Smooth muscle cell (in vitro differentiated cells): ENCODE results near the gene EBF4. TPM values are rescaled to one million over a fixed set of nuclear protein-coding genes. Genes with fewer than 3 reads are reported as not detected.

Experiments
- DNase-seq: peaks from one replicate; lab custom pipeline; 2025; ENCODE audit not compliant: unreplicated experiment; lab: John Stamatoyannopoulos, UW
- H2AFZ ChIP-seq: fragments of 200-600 bp; sonication (generic); 2 replicates; pipeline ENCODE4 v1.6.0; 2016; ENCODE audit warnings: antibody characterized with exemption, low read depth, mild to moderate bottlenecking
- H3F3A ChIP-seq: fragments of 200-600 bp; sonication (generic); 2 replicates; pipeline ENCODE4 v1.6.0; 2017; ENCODE audit warnings: antibody characterized with exemption, low read depth
- H3K27ac ChIP-seq: fragments of 200-600 bp; sonication (generic); 2 replicates; pipeline ENCODE4 v1.5.1; 2016; ENCODE audit warnings: low read depth, mild to moderate bottlenecking
- H3K27me3 ChIP-seq: fragments of 200-600 bp; sonication (generic); 2 replicates; pipeline ENCODE4 v1.6.1; 2016; ENCODE audit warnings: low read depth, mild to moderate bottlenecking
- H3K36me3 ChIP-seq: fragments of 200-600 bp; sonication (generic); 2 replicates; pipeline ENCODE4 v1.5.1; 2016; ENCODE audit warnings: low read depth
- H3K4me1 ChIP-seq: fragments of 200-600 bp; sonication (generic); 2 replicates; pipeline ENCODE4 v1.5.1; 2016; ENCODE audit warnings: low read depth
- H3K4me2 ChIP-seq: fragments of 200-600 bp; sonication (generic); 2 replicates; pipeline ENCODE4 v1.6.0; 2016; ENCODE audit warnings: mild to moderate bottlenecking
- H3K4me3 ChIP-seq: fragments of 200-600 bp; sonication (generic); 2 replicates; pipeline ENCODE4 v1.5.1; 2016; ENCODE audit warnings: mild to moderate bottlenecking
- H3K79me2 ChIP-seq: fragments of 200-600 bp; sonication (generic); 2 replicates; pipeline ENCODE4 v1.6.0; 2016; ENCODE audit warnings: low read depth, mild to moderate bottlenecking
- H3K9ac ChIP-seq: fragments of 200-600 bp; sonication (generic); 2 replicates; pipeline ENCODE4 v1.6.0; 2016; ENCODE audit warnings: low read depth
- H3K9me3 ChIP-seq: fragments of 200-600 bp; sonication (generic); replicated peaks from 2 replicates; pipeline ENCODE4 v1.5.1; 2016; ENCODE audit warnings: low read depth
- H4K20me1 ChIP-seq: fragments of 200-600 bp; sonication (generic); 2 replicates; pipeline ENCODE4 v1.6.0; 2016; ENCODE audit warnings: low read depth
- CTCF ChIP-seq: fragments of 200-600 bp; sonication (generic); IDR thresholded peaks from 2 replicates; pipeline ENCODE4 v1.5.1; 2017; ENCODE audit warnings: borderline replicate concordance, mild to moderate bottlenecking, antibody characterized with exemption; ENCODE audit not compliant: insufficient read depth, poor library complexity, severe bottlenecking
- WGBS: methylation state at CpG from one replicate; pipeline ENCODE4 v1.1.7; 2016; ENCODE audit warnings: low lambda C conversion rate; 5-methylcytosine and 5-hydroxymethylcytosine counted together
- polyA plus RNA-seq: library from polyadenylated mRNA; unstranded; fragments of >200 nt; fragmentation: Nextera tagmentation; extraction: Ambion mirVana; gene quantifications from 2 replicates; pipeline ENCODE4 v1.2.1, GENCODE V29; 2016
- total RNA-seq: library from RNA; depleted of rRNA; stranded (reverse); fragments of >200 nt; gene quantifications from 2 replicates; pipeline ENCODE4 v1.2.3, GENCODE V29; 2014

EBF4 gene
- total and polyA plus RNA-seq, 2 experiments from 2014 or later, result 8.2 to 19.0 TPM

- no peaks in the 10 kb centered on the region for H3K79me2 ChIP-seq
- H3K27me3 ChIP-seq, result peaks cover 30% of the 10 kb centered on the region
- no peak overlapping the region for H2AFZ ChIP-seq
- no peaks in the 10 kb centered on the region for H3K9me3 ChIP-seq
- peaks cover 38% of the 10 kb centered on the region for H4K20me1 ChIP-seq
- no peak for DNase-seq
- H3K36me3 ChIP-seq, result no peaks in the 10 kb centered on the region
- no peaks in the 10 kb centered on the region for H3F3A ChIP-seq
- H3K4me2 ChIP-seq, result no peak overlapping the region
- H3K27ac ChIP-seq, result no peak overlapping the region
- no peak for TF ChIP-seq CTCF
- H3K4me1 ChIP-seq, result peaks cover 8% of the 10 kb centered on the region
- H3K9ac ChIP-seq, result no peak overlapping the region
- WGBS, result 67% methylated on average over 3 of the region's 3 CpGs
- no peak overlapping the region for H3K4me3 ChIP-seq
Observed at GRCh38 chr20:2697768-2698167, 5.2 kb downstream of the EBF4 start.

GRCh38 chr20:2698186-2698817 is 5.7 kb downstream of the EBF4 start:
- H3K9ac ChIP-seq, result no peak overlapping the region
- no peaks in the 10 kb centered on the region for H3K79me2 ChIP-seq
- H3K4me1 ChIP-seq, result peaks cover 8% of the 10 kb centered on the region
- TF ChIP-seq CTCF, result no peak
- WGBS, result 91% methylated on average over 4 of the region's 4 CpGs
- DNase-seq, result no peak
- no peak overlapping the region for H3K4me3 ChIP-seq
- H3F3A ChIP-seq, result no peaks in the 10 kb centered on the region
- no peak overlapping the region for H2AFZ ChIP-seq
- H3K27me3 ChIP-seq, result peaks cover 30% of the 10 kb centered on the region
- H3K36me3 ChIP-seq, result no peaks in the 10 kb centered on the region
- peaks cover 38% of the 10 kb centered on the region for H4K20me1 ChIP-seq
- H3K27ac ChIP-seq, result no peak overlapping the region
- H3K9me3 ChIP-seq, result no peaks in the 10 kb centered on the region
- H3K4me2 ChIP-seq, result no peak overlapping the region

DNA sequence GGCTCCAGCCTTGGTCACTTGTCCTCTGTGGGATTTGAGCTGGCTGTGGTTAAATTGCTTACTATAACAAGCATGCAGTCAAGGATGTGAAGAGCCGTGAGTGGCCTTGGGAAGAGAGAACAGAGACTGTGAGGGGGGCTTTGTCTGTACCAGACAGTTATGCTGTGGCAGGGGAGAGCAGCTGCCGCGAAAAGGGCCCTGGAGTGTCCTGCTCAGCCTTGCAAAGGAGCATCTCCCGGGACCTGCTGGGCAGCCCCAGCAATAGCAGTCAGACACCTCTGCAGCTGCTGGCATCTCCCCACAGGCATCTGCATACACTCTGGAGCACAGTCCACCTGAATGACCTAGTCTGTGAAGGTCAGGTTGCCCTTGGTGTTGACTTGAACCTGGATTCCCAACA is 6.3 kb downstream of the EBF4 start:
- Histone ChIP-seq H3K4me3 (no peak overlapping the region), H2AFZ (no peak overlapping the region), H4K20me1 (peaks cover 38% of the 10 kb centered on the region), H3K27ac (no peak overlapping the region), H3F3A (no peaks in the 10 kb centered on the region), H3K79me2 (no peaks in the 10 kb centered on the region), H3K4me2 (no peak overlapping the region), H3K4me1 (peaks cover 8% of the 10 kb centered on the region), H3K9ac (no peak overlapping the region), H3K9me3 (no peaks in the 10 kb centered on the region), H3K36me3 (no peaks in the 10 kb centered on the region), H3K27me3 (peaks cover 25% of the 10 kb centered on the region)
- no peak for TF ChIP-seq CTCF
- WGBS, result 59% methylated on average over 4 of the region's 4 CpGs
- no peak for DNase-seq

DNA sequence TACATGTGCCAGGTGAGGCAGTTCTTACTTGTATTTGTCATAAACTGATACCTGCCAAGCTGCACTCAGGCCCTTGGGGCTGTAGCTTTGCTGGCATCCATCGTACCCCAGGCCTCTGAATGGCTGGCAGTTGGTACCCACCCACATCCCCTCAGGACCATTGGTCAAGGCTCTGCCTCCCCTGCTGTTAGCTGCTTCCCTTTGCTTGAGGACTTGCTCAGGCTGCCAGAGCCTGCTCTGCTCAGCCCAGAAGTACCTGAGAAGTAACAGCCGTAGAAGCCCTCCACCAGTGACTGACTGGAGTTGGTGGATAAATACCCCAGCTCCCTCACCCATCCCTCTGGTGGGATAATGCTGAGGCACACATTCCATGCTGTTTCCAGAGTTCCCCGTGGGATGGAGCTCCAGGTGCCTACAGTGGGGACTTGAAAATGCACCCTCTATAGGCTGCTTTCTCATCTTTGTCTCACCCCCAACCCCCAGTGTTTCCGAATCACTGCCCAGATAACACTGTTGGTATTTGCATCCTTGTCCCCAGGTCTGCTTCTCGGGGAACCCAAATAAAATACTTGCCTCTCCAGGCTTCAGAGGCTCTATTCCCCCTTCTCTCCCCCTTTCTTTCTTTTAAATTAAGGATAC is 7.3 kb downstream of the EBF4 start:
- 79% methylated on average over 5 of the region's 5 CpGs for WGBS
- Histone ChIP-seq H3K4me3 (no peak overlapping the region), H3K27ac (no peak overlapping the region), H3K4me2 (no peak overlapping the region), H3K36me3 (no peaks in the 10 kb centered on the region), H4K20me1 (peaks cover 29% of the 10 kb centered on the region), H3F3A (no peaks in the 10 kb centered on the region), H3K79me2 (no peaks in the 10 kb centered on the region), H2AFZ (no peak overlapping the region), H3K4me1 (peaks cover 4% of the 10 kb centered on the region), H3K27me3 (peaks cover 17% of the 10 kb centered on the region), H3K9ac (no peak overlapping the region), H3K9me3 (no peaks in the 10 kb centered on the region)
- TF ChIP-seq CTCF, result no peak
- no peak for DNase-seq
